HG02852 (cell line): ENCODE results near the gene INSRR.

ENCODE experiments used
- ATAC-seq: cut with Tn5 transposase; IDR thresholded peaks from one replicate; pipeline ENCODE4 v1.9.1; 2021; ENCODE audit warnings: mild to moderate bottlenecking, moderate library complexity; ENCODE audit not compliant: unreplicated experiment

INSRR gene

GRCh38 chr1:156858959-156859522, at the start of gene INSRR:
Gene INSRR (minus strand): TSS chr1:156859117. CDS start chr1:156858621, 496 bp downstream.
- ATAC-seq = no peak

GRCh38 chr1:156908541-156908940, 49.6 kb upstream of the INSRR start:
- ATAC-seq = no peak

- ATAC-seq = no peak
These were observed 47.4 kb upstream of the INSRR start for GRCh38 chr1:156906206-156906906.

GRCh38 chr1:156905651-156906050, 46.7 kb upstream of the INSRR start:
- no peak for ATAC-seq

- ATAC-seq = no peak
These were observed 46.3 kb upstream of the INSRR start for GRCh38 chr1:156905176-156905575.

GRCh38 chr1:156904187-156904959, 45.5 kb upstream of the INSRR start:
- no peak for ATAC-seq

GRCh38 chr1:156903328-156904091, 44.6 kb upstream of the INSRR start:
- ATAC-seq = no peak

GRCh38 chr1:156901966-156902915, 43.3 kb upstream of the INSRR start:
- ATAC-seq = no peak

- ATAC-seq = no peak
These were observed 42.6 kb upstream of the INSRR start for GRCh38 chr1:156901590-156901900.

GRCh38 chr1:156900896-156901589, 42.1 kb upstream of the INSRR start:
- no peak for ATAC-seq

GRCh38 chr1:156899956-156900718, 41.2 kb upstream of the INSRR start:
- no peak for ATAC-seq

GRCh38 chr1:156898971-156899664, 40.2 kb upstream of the INSRR start:
- no peak for ATAC-seq

GRCh38 chr1:156898161-156898566, 39.2 kb upstream of the INSRR start:
- no peak for ATAC-seq

- no peak for ATAC-seq
These were observed 38.3 kb upstream of the INSRR start for GRCh38 chr1:156897078-156897825.

GRCh38 chr1:156896490-156897033, 37.6 kb upstream of the INSRR start:
- no peak for ATAC-seq

GRCh38 chr1:156895927-156896326, 37.0 kb upstream of the INSRR start:
- ATAC-seq = no peak

- ATAC-seq = no peak
These were observed 36.5 kb upstream of the INSRR start for GRCh38 chr1:156895455-156895812.
